AG09309 (cell line): Measurements from ENCODE around the gene METTL23.
A peak's percentile ranks its signal among the peaks of the same experiment; 100 is the strongest.
"Not testable (repeated sequence)": the region's sequence is repeated elsewhere in the genome, so short reads cannot be mapped to it uniquely, and the experiment has no call there.

Source experiments
- DNase-seq: peaks from one replicate; pipeline ENCODE4 v3.0.0-alpha.2; 2010; ENCODE audit warnings: low read depth
- H3K4me3 ChIP-seq: 2 replicates; pipeline ENCODE4 v1.5.1; 2011; ENCODE audit warnings: mild to moderate bottlenecking, low read depth, low read length, moderate library complexity; ENCODE audit not compliant: control insufficient read depth
- TF ChIP-seq, protein P1 (sequence below): IDR thresholded peaks from 2 replicates; pipeline ENCODE4 v1.5.1; 2011; ENCODE audit warnings: mild to moderate bottlenecking, low read depth, low read length, inconsistent platforms; ENCODE audit not compliant: insufficient read depth, control insufficient read depth; ENCODE audit errors: missing control alignments

The METTL23 gene

DNA sequence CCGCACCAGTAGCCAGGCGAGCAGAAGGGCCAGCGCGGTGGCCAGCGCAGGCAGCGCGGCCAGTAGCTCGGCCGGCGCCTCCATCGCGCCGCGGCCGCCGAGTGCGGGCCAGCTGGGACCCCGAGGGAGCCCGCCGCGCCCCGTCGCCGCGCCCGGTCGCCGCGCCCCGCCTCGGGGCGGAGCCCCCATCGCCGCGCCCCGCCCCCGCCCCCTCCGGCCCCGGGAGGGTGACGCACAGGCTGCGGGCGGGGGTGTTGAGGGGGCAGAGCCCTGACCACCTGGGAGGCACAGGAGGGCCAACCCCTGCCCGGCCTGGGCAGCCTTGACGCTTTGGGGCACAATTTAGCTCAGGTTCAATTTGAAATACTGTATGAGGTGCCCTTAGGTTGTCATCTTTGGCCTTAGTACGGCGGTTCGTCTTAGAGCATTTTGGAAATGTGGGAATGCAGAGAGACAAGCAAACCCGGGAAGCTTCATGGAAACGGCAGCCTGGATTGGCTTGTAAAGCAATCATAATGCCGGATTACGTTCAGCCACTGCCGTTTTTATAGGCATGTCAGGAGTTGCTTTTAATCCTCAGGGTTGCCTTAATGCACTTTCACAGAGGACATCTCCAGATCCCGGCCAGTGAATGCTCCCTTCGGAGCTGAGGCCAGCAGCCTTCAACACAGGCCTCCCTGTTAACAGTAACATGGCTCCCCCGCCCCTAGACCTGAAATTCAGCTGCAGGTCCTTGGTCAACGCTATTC is 15.6 kb upstream of the METTL23 start, which contains the start of gene MXRA7:
Gene MXRA7 (minus strand): TSS at position 103 of the 749 bp plus-strand sequence. CDS start 19 bp downstream, at position 84.
- peak within 1 kb of the TSS; percentile 84 for H3K4me3 ChIP-seq
- no peak for DNase-seq
- TF ChIP-seq, protein P1, sequence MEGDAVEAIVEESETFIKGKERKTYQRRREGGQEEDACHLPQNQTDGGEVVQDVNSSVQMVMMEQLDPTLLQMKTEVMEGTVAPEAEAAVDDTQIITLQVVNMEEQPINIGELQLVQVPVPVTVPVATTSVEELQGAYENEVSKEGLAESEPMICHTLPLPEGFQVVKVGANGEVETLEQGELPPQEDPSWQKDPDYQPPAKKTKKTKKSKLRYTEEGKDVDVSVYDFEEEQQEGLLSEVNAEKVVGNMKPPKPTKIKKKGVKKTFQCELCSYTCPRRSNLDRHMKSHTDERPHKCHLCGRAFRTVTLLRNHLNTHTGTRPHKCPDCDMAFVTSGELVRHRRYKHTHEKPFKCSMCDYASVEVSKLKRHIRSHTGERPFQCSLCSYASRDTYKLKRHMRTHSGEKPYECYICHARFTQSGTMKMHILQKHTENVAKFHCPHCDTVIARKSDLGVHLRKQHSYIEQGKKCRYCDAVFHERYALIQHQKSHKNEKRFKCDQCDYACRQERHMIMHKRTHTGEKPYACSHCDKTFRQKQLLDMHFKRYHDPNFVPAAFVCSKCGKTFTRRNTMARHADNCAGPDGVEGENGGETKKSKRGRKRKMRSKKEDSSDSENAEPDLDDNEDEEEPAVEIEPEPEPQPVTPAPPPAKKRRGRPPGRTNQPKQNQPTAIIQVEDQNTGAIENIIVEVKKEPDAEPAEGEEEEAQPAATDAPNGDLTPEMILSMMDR: no peak

- not testable (repeated sequence) for DNase-seq
These were observed 14.3 kb upstream of the METTL23 start for GRCh38 chr17:76712321-76712720.

GRCh38 chr17:76713765-76714164 is 12.9 kb upstream of the METTL23 start:
- DNase-seq: no peak
- TF ChIP-seq, protein P1: no peak
- H3K4me3 ChIP-seq: no peak overlapping the region

More at GRCh38 chr17:76712321-76712720, 14.3 kb upstream of the METTL23 start:
- H3K4me3 ChIP-seq: not testable (repeated sequence)

DNA sequence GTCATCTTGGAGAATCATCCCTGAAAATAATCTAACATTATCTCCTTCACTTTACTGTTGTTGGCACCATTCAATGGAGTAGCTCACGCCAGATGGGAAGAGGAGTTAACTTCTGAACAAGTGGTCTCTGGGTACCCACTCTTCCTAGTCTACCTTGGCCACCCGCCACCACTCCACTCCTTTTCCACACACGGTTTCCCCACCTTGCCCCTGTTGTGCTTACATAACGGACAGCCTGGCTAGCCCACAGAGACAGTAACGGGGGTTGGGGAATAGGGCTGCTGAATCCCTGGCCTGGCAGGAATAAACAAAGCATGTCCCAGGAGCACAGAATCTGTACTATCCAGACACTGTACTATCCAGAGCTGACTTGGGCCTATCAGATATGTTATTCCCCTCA is 12.3 kb upstream of the METTL23 start:
- no peak for DNase-seq
- TF ChIP-seq, protein P1: no peak
- no peak overlapping the region for H3K4me3 ChIP-seq

DNA sequence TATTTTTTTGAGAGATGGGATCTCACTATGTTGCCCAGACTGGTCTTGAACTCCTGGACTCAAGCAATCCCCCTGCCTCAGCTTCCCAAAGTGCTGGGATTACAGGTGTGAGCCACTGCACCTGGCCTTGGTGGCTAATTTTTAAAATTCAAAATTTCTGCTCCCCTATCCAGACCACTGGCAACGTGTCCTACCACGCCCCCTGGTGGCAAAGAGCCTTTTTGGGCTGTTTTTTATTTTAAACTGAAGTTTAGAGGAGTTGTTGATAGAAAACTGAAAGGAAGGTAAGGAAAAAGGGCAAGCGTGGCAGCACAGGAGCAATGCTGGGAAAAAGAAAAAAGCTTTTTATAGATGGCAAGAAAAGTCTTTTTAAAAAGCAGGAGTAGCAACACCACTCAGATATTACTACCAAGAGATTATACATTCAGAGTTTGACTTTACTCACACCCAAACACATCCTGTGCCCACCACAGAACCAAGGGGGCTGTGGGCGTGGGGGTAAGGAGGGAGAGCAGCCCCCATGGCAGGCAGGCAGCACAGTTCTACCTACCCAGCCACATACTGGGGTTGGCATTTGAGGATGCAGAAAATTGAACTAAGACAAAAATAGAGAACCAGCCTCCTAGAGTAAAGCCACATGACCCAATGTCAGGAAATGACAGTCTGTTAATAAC is 11.7 kb upstream of the METTL23 start:
- TF ChIP-seq, protein P1: peak; percentile 77
- DNase-seq: no peak
- no peak overlapping the region for H3K4me3 ChIP-seq

GRCh38 chr17:76715496-76715830 is 11.2 kb upstream of the METTL23 start:
- no peak for DNase-seq
- TF ChIP-seq, protein P1: no peak
- no peak overlapping the region for H3K4me3 ChIP-seq

DNA sequence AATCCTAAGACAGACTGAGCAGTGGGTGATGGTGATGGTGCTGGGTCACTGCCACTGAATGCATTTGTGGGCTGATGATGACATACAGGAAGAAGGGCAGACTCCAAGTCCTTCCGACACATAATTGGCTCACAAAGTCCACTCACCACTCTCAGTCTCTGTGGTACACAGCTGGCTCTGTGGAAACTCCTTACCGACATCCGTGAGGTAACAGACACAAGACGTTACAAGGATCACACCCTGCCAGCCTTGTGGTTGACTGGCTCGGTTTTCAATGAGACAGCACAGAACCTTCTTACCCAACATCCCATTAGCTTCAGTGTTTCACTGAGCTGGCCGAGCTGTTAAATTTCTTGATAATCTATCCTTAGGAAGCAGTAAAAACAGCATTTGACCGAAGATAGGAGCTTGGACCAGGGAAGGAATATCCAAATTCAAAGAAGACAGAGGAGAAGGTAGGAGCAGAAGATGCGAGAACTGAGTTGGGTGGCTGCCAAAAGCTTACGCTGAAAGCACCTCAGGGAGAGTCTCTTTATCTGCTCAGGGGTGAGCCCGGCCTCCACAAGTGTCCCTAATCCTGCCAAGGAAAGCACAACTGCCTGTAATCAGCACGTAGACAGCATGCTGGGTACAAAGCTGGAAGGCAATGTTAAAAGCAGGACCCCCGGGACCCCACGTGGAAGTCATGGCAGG is 10.3 kb upstream of the METTL23 start:
- DNase-seq: peak; percentile 100
- no peak overlapping the region for H3K4me3 ChIP-seq
- TF ChIP-seq, protein P1: no peak
